Measurements from ENCODE around the gene DEGS2.

The DEGS2 gene

GRCh38 chr14:100146531-100147091 is 12.8 kb downstream of the DEGS2 start:
- TF ChIP-seq MAX (IDR thresholded peaks at IDR 0.05; ENCODE audit: low read depth, low read length), result no peak
- TF ChIP-seq POLR2A (IDR thresholded peaks at IDR 0.05; ENCODE audit: extremely low read depth, insufficient read length), result no peak
- TF ChIP-seq MYC (IDR thresholded peaks at IDR 0.05; ENCODE audit: low read depth, low read length), result no peak
- no peak for TF ChIP-seq CTCF (IDR thresholded peaks at IDR 0.05; ENCODE audit: low read depth, low read length)
- no peak for DNase-seq (ENCODE audit: low read depth)
- H3K4me3 ChIP-seq (ENCODE audit: low read depth, low read length), result no peak overlapping the region

GRCh38 chr14:100145682-100146464 is 13.6 kb downstream of the DEGS2 start:
- no peak overlapping the region for H3K4me3 ChIP-seq (ENCODE audit: low read depth, low read length)
- DNase-seq (ENCODE audit: low read depth), result no peak
- no peak for TF ChIP-seq MYC (IDR thresholded peaks at IDR 0.05; ENCODE audit: low read depth, low read length)
- TF ChIP-seq POLR2A (IDR thresholded peaks at IDR 0.05; ENCODE audit: extremely low read depth, insufficient read length), result no peak
- TF ChIP-seq CTCF (IDR thresholded peaks at IDR 0.05; ENCODE audit: low read depth, low read length), result no peak
- no peak for TF ChIP-seq MAX (IDR thresholded peaks at IDR 0.05; ENCODE audit: low read depth, low read length)

GRCh38 chr14:100144996-100145646 is 14.3 kb downstream of the DEGS2 start:
- TF ChIP-seq POLR2A (IDR thresholded peaks at IDR 0.05; ENCODE audit: extremely low read depth, insufficient read length), result no peak
- no peak for TF ChIP-seq CTCF (IDR thresholded peaks at IDR 0.05; ENCODE audit: low read depth, low read length)
- TF ChIP-seq MYC (IDR thresholded peaks at IDR 0.05; ENCODE audit: low read depth, low read length), result no peak
- TF ChIP-seq MAX (IDR thresholded peaks at IDR 0.05; ENCODE audit: low read depth, low read length), result no peak
- DNase-seq (ENCODE audit: low read depth), result no peak
- H3K4me3 ChIP-seq (ENCODE audit: low read depth, low read length), result no peak overlapping the region

- no peak for DNase-seq (ENCODE audit: low read depth)
- H3K4me3 ChIP-seq (ENCODE audit: low read depth, low read length), result no peak overlapping the region
- no peak for TF ChIP-seq MAX (IDR thresholded peaks at IDR 0.05; ENCODE audit: low read depth, low read length)
- no peak for TF ChIP-seq MYC (IDR thresholded peaks at IDR 0.05; ENCODE audit: low read depth, low read length)
- TF ChIP-seq CTCF (IDR thresholded peaks at IDR 0.05; ENCODE audit: low read depth, low read length), result no peak
- TF ChIP-seq POLR2A (IDR thresholded peaks at IDR 0.05; ENCODE audit: extremely low read depth, insufficient read length), result no peak
Measured at GRCh38 chr14:100144645-100144995, 14.8 kb downstream of the DEGS2 start.

GRCh38 chr14:100143934-100144333 is 15.5 kb downstream of the DEGS2 start:
- no peak for DNase-seq (ENCODE audit: low read depth)
- no peak overlapping the region for H3K4me3 ChIP-seq (ENCODE audit: low read depth, low read length)
- no peak for TF ChIP-seq POLR2A (IDR thresholded peaks at IDR 0.05; ENCODE audit: extremely low read depth, insufficient read length)
- TF ChIP-seq MAX (IDR thresholded peaks at IDR 0.05; ENCODE audit: low read depth, low read length), result no peak
- no peak for TF ChIP-seq MYC (IDR thresholded peaks at IDR 0.05; ENCODE audit: low read depth, low read length)
- TF ChIP-seq CTCF (IDR thresholded peaks at IDR 0.05; ENCODE audit: low read depth, low read length), result no peak
